ENCODE results near the gene PIP4K2A. TPM values are rescaled to one million over a fixed set of nuclear protein-coding genes. Genes with fewer than 3 reads are reported as not detected.

Gene PIP4K2A
- total and polyA plus RNA-seq, 2 donors (not counting 3 experiments of a cell fraction or from before 2014, with no cell fraction given) = 11.8 to 32.6 TPM

GRCh38 chr10:22560096-22560912 lies 154.1 kb downstream of the PIP4K2A start:
- Histone ChIP-seq H3K36me3 (ENCODE audit: control insufficient read depth in 2 of 2, extremely low read depth in 1 of 2, insufficient read depth in 2 of 2, low read length in 2 of 2) (peaks cover 2 to 3% of the 10 kb centered on the region in 2 experiments), H3K4me1 (ENCODE audit: control insufficient read depth, extremely low read depth, insufficient read depth, low read length) (no peaks in the 10 kb centered on the region), H3K27ac (ENCODE audit: insufficient read depth, low read depth, low read length) (no peak overlapping the region), H3K4me3 (replicated peaks in 1 of 3; ENCODE audit: insufficient read depth in 1 of 3, low read depth in 1 of 3, low read length in 3 of 3) (no peak overlapping the region), H4K20me1 (replicated peaks; ENCODE audit: control insufficient read depth, extremely low read depth, insufficient read depth, low read length) (no peaks in the 10 kb centered on the region), H3K9ac (replicated peaks; ENCODE audit: extremely low read depth, insufficient read depth, low read length) (no peak overlapping the region), H3K9me1 (replicated peaks; ENCODE audit: control insufficient read depth, extremely low read depth, insufficient read depth, low read length) (no peaks in the 10 kb centered on the region), H2AFZ (ENCODE audit: low read depth, low read length) (no peak overlapping the region), H3K79me2 (ENCODE audit: control insufficient read depth, insufficient read depth, low read length) (no peaks in the 10 kb centered on the region), H3K4me2 (ENCODE audit: insufficient read depth, low read length) (no peak overlapping the region), H3K27me3 (ENCODE audit: control insufficient read depth in 2 of 2, insufficient read depth in 2 of 2, low read length in 2 of 2) (no peaks in the 10 kb centered on the region), H3K9me3 (replicated peaks; ENCODE audit: control insufficient read depth, insufficient read depth, low read length) (no peaks in the 10 kb centered on the region)
- DNase-seq (ENCODE audit: low read depth, low spot score) (no peak), FAIRE-seq (no peak)
- intact Hi-C loops (cut with micrococcal nuclease) = no loop called here
- BruUV-seq (replicated peaks) = no TSS peak
- ChIA-PET POLR2A (no interaction called here), CTCF (no interaction called here)
- TF ChIP-seq FOS (IDR thresholded peaks at IDR 0.05; ENCODE audit: borderline replicate concordance, insufficient read depth, low read length) (no peak), GATA2 (IDR thresholded peaks at IDR 0.05; ENCODE audit: insufficient read depth, insufficient read length, low read depth, low read length) (no peak), CTCF (IDR thresholded peaks at IDR 0.05; ENCODE audit: extremely low read depth in 1 of 2, insufficient read depth in 1 of 2, low read depth in 1 of 2, low read length in 2 of 2) (no peak), MYC (IDR thresholded peaks at IDR 0.05; ENCODE audit: low read depth, low read length) (no peak), JUN (IDR thresholded peaks at IDR 0.05; ENCODE audit: borderline replicate concordance, insufficient read depth, insufficient read length, low read depth) (no peak), EZH2 (IDR thresholded peaks at IDR 0.05; ENCODE audit: borderline replicate concordance, low read depth, low read length, severe bottlenecking) (no peak), POLR2AphosphoS5 (IDR thresholded peaks at IDR 0.05; ENCODE audit: insufficient read depth, low read depth, low read length) (no peak), MAX (IDR thresholded peaks at IDR 0.05; ENCODE audit: insufficient read depth, insufficient read length) (no peak), POLR2A (IDR thresholded peaks at IDR 0.05; ENCODE audit: low read depth, low read length) (no peak)
- dilution Hi-C loops (cut with MboI; ENCODE audit: extremely low pct_ligation_motif_present, low sequenced_read_pairs) = no loop called here
